Liver (tissue), 3 donors: Measurements from ENCODE around the gene DHRS9.

Source experiments
- EGR1 ChIP-seq, 2 donors: IDR thresholded peaks; 2 replicates each; pipeline ENCODE4 v1.6.1; 2016 to 2018; ENCODE audit warnings: antibody characterized with exemption in 2 of 2, low read depth in 2 of 2
- JUND ChIP-seq, 2 donors: IDR thresholded peaks; 2 replicates each; pipeline ENCODE4 v1.6.1; 2016; ENCODE audit warnings: antibody characterized with exemption in 2 of 2
- RXRA ChIP-seq, 2 donors: IDR thresholded peaks; 2 replicates each; pipeline ENCODE4 v1.6.1; 2017 to 2018; ENCODE audit warnings: antibody characterized with exemption in 2 of 2, mild to moderate bottlenecking in 1 of 2
- TF ChIP-seq, protein P1 (sequence below): fragments of 150-350 bp; IDR thresholded peaks from 2 replicates; pipeline ENCODE4 v1.5.1; 2017; ENCODE audit warnings: improper control_type of control experiment, low read depth, low read length; ENCODE audit not compliant: missing input control
- TF ChIP-seq, protein P2 (sequence below): IDR thresholded peaks from 2 replicates; pipeline ENCODE4 v1.6.1; 2016; ENCODE audit warnings: antibody characterized with exemption, mild to moderate bottlenecking
- donor health status: healthy.
- donor health status: healthy.

DNA sequence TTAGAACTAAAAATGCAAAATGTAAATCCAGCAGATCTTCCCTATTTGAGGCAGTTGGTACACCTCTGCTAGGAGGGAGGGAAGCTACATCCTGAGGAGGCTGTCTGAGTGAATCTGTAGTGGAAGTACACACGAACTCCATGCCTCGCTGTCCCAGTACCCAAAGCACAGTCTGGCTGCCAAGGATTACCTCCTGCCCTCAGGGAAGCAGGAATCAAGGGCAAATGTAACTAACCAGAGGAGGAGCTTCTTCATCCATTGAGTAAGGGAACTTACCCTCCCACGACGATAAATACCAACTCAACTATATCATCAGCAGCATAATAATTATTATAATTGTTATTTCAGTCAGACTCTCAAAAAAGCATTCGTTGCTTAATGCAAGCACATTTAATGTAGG, 2.1 kb downstream of the DHRS9 start:
- TF ChIP-seq, protein P1, sequence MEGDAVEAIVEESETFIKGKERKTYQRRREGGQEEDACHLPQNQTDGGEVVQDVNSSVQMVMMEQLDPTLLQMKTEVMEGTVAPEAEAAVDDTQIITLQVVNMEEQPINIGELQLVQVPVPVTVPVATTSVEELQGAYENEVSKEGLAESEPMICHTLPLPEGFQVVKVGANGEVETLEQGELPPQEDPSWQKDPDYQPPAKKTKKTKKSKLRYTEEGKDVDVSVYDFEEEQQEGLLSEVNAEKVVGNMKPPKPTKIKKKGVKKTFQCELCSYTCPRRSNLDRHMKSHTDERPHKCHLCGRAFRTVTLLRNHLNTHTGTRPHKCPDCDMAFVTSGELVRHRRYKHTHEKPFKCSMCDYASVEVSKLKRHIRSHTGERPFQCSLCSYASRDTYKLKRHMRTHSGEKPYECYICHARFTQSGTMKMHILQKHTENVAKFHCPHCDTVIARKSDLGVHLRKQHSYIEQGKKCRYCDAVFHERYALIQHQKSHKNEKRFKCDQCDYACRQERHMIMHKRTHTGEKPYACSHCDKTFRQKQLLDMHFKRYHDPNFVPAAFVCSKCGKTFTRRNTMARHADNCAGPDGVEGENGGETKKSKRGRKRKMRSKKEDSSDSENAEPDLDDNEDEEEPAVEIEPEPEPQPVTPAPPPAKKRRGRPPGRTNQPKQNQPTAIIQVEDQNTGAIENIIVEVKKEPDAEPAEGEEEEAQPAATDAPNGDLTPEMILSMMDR, result no peak
- TF ChIP-seq, protein P2, sequence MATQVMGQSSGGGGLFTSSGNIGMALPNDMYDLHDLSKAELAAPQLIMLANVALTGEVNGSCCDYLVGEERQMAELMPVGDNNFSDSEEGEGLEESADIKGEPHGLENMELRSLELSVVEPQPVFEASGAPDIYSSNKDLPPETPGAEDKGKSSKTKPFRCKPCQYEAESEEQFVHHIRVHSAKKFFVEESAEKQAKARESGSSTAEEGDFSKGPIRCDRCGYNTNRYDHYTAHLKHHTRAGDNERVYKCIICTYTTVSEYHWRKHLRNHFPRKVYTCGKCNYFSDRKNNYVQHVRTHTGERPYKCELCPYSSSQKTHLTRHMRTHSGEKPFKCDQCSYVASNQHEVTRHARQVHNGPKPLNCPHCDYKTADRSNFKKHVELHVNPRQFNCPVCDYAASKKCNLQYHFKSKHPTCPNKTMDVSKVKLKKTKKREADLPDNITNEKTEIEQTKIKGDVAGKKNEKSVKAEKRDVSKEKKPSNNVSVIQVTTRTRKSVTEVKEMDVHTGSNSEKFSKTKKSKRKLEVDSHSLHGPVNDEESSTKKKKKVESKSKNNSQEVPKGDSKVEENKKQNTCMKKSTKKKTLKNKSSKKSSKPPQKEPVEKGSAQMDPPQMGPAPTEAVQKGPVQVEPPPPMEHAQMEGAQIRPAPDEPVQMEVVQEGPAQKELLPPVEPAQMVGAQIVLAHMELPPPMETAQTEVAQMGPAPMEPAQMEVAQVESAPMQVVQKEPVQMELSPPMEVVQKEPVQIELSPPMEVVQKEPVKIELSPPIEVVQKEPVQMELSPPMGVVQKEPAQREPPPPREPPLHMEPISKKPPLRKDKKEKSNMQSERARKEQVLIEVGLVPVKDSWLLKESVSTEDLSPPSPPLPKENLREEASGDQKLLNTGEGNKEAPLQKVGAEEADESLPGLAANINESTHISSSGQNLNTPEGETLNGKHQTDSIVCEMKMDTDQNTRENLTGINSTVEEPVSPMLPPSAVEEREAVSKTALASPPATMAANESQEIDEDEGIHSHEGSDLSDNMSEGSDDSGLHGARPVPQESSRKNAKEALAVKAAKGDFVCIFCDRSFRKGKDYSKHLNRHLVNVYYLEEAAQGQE, result no peak
- TF ChIP-seq RXRA (IDR thresholded peaks at IDR 0.05) (no peak), JUND (IDR thresholded peaks at IDR 0.05) (no peak), EGR1 (IDR thresholded peaks at IDR 0.05; ENCODE audit: low read depth in 2 of 2) (no peak)
